Nephron (organoid): ENCODE results near the gene CDC42BPB.

Experiments used
- H3K27ac Mint-ChIP-seq, 3 experiments: 2 replicates each; pipeline ENCODE4 v1.8.0; 2020; ENCODE audit warnings: mixed read lengths in 3 of 3, mild to moderate bottlenecking in 2 of 3, moderate library complexity in 1 of 3
- H3K27me3 Mint-ChIP-seq: 2 replicates; pipeline ENCODE4 v1.8.0; 2021; ENCODE audit warnings: low read depth, mild to moderate bottlenecking, moderate library complexity, mixed read lengths
- H3K36me3 Mint-ChIP-seq: 2 replicates; pipeline ENCODE4 v1.8.0; 2020; ENCODE audit warnings: low read depth, mixed read lengths
- H3K4me1 Mint-ChIP-seq: 2 replicates; pipeline ENCODE4 v1.8.0; 2020; ENCODE audit warnings: mixed read lengths
- H3K4me3 Mint-ChIP-seq, 3 experiments: 2 replicates each; pipeline ENCODE4 v1.8.0; 2020; ENCODE audit warnings: mild to moderate bottlenecking in 3 of 3, mixed read lengths in 3 of 3, moderate library complexity in 2 of 3
- H3K9me3 Mint-ChIP-seq: 2 replicates; pipeline ENCODE4 v1.8.0; 2020; ENCODE audit warnings: mixed read lengths
- CTCF ChIP-seq, 3 experiments: fragments of 200-600 bp; sonication (generic); IDR thresholded peaks; one replicate each; pipeline ENCODE4 v1.5.0; 2021; ENCODE audit warnings: antibody characterized with exemption in 3 of 3; ENCODE audit not compliant: unreplicated experiment in 3 of 3

CDC42BPB gene

GRCh38 chr14:102949801-102950451, 107.4 kb downstream of the CDC42BPB start:
- no peaks in the 10 kb centered on the region for H3K27me3 Mint-ChIP-seq

GRCh38 chr14:102949062-102949800, 108.1 kb downstream of the CDC42BPB start:
- Mint-ChIP-seq H3K27ac (no peak overlapping the region), H3K4me1 (peaks cover 20% of the 10 kb centered on the region), H3K4me3 (no peak overlapping the region), H3K36me3 (peaks cover 78% of the 10 kb centered on the region), H3K9me3 (no peaks in the 10 kb centered on the region), H3K27me3 (no peaks in the 10 kb centered on the region)
- no peak for TF ChIP-seq CTCF (IDR thresholded peaks at IDR 0.05; ENCODE audit: unreplicated experiment in 3 of 3)

More at GRCh38 chr14:102949801-102950451, 107.4 kb downstream of the CDC42BPB start:
- H3K27ac Mint-ChIP-seq, result no peak overlapping the region
- no peak overlapping the region for H3K4me3 Mint-ChIP-seq
- H3K4me1 Mint-ChIP-seq, result peaks cover 20% of the 10 kb centered on the region
- H3K36me3 Mint-ChIP-seq, result peaks cover 79% of the 10 kb centered on the region
- no peaks in the 10 kb centered on the region for H3K9me3 Mint-ChIP-seq
- no peak for TF ChIP-seq CTCF (IDR thresholded peaks at IDR 0.05; ENCODE audit: unreplicated experiment in 3 of 3)

- no peak for TF ChIP-seq CTCF (IDR thresholded peaks at IDR 0.05; ENCODE audit: unreplicated experiment in 3 of 3)
- Mint-ChIP-seq H3K27ac (no peak overlapping the region), H3K27me3 (no peaks in the 10 kb centered on the region), H3K4me3 (no peak overlapping the region), H3K9me3 (no peaks in the 10 kb centered on the region), H3K36me3 (peaks cover 80% of the 10 kb centered on the region), H3K4me1 (peaks cover 20% of the 10 kb centered on the region)
Observed at GRCh38 chr14:102948698-102949061, 108.7 kb downstream of the CDC42BPB start.

- H3K4me1 Mint-ChIP-seq, result peaks cover 20% of the 10 kb centered on the region
- H3K9me3 Mint-ChIP-seq, result no peaks in the 10 kb centered on the region
- TF ChIP-seq CTCF (IDR thresholded peaks at IDR 0.05; ENCODE audit: unreplicated experiment in 3 of 3), result no peak
- peaks cover 76% of the 10 kb centered on the region for H3K36me3 Mint-ChIP-seq
- H3K27me3 Mint-ChIP-seq, result no peaks in the 10 kb centered on the region
- H3K27ac Mint-ChIP-seq, result no peak overlapping the region
- no peak overlapping the region for H3K4me3 Mint-ChIP-seq
Observed at GRCh38 chr14:102947321-102948103, 109.8 kb downstream of the CDC42BPB start.

- Mint-ChIP-seq H3K9me3 (no peaks in the 10 kb centered on the region), H3K27me3 (no peaks in the 10 kb centered on the region)
- TF ChIP-seq CTCF (IDR thresholded peaks at IDR 0.05; ENCODE audit: unreplicated experiment in 3 of 3), result no peak
Observed at GRCh38 chr14:102945346-102946130, 111.8 kb downstream of the CDC42BPB start.

More at GRCh38 chr14:102945346-102946130, 111.8 kb downstream of the CDC42BPB start:
- Mint-ChIP-seq H3K27ac (no peak overlapping the region), H3K36me3 (peaks cover 68% of the 10 kb centered on the region), H3K4me3 (no peak overlapping the region), H3K4me1 (peaks cover 20% of the 10 kb centered on the region)
